GF-D8 (cell line): Measurements from ENCODE around the gene FOLH1.
"Not testable (repeated sequence)": the region's sequence is repeated elsewhere in the genome, so short reads cannot be mapped to it uniquely, and the experiment has no call there.

Experiments
- DNase-seq: peaks from one replicate; lab custom pipeline; 2025; lab: John Stamatoyannopoulos, UW

The FOLH1 gene

GRCh38 chr11:49177936-49178335 is 30.5 kb downstream of the FOLH1 start:
- DNase-seq = not testable (repeated sequence)

GRCh38 chr11:49175378-49175777 is 33.0 kb downstream of the FOLH1 start:
- not testable (repeated sequence) for DNase-seq

- not testable (repeated sequence) for DNase-seq
Measured at GRCh38 chr11:49174691-49175366, 33.6 kb downstream of the FOLH1 start.

GRCh38 chr11:49171613-49172012 is 36.8 kb downstream of the FOLH1 start:
- not testable (repeated sequence) for DNase-seq

GRCh38 chr11:49169579-49169978 is 38.8 kb downstream of the FOLH1 start:
- not testable (repeated sequence) for DNase-seq

- not testable (repeated sequence) for DNase-seq
Measured at GRCh38 chr11:49168992-49169391, 39.4 kb downstream of the FOLH1 start.

- no peak for DNase-seq
Measured at GRCh38 chr11:49151211-49151610, 57.2 kb downstream of the FOLH1 start.

- not testable (repeated sequence) for DNase-seq
Measured at GRCh38 chr11:49102356-49102755, 106.0 kb downstream of the FOLH1 start.
